HG03342 (cell line): ENCODE measurements around the gene NTSR1.

ENCODE experiments used
- ATAC-seq: cut with Tn5 transposase; IDR thresholded peaks from one replicate; pipeline ENCODE4 v1.9.1; 2021; ENCODE audit warnings: mild to moderate bottlenecking, moderate library complexity; ENCODE audit not compliant: unreplicated experiment

Gene NTSR1

DNA sequence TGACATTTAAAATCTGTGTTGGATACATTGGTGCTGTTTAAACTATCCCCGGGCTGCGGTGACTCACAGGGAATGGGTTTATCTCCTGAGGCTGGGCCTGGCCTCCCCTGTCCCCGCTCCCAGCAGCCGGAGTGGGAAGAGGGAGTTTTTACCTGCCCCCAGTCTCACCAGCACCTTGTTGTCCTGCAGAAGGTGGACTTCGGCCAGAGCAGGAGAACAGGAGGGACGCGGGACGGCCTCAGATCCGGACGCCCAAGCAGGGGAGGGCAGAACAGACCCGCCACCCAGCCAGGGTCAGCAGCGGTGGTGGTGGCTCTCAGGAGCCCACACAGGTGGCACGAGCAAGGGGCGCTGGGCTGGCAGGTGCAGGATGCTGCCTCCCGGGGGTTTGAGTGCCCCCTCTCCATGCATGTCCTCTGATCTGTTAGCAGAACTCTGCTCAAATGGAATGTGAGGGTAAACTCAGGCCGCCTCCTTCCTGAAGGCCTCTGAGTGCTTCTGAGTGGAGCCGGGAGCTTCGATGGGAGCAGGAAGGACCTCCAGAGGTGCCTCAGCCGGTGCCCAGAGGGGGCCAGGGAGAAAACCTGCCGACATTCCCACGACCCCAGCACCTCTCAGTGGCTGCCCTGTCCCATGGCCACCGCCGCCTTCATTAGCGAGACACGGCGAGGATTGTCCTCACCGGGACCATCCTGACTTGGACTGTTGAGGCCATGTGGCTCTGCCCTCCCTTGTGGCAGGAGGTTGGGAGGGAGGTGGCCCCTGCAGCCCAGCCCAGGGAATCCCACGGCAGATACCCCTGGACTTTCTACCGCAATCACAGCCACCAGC lies 44.2 kb downstream of the NTSR1 start:
- no peak for ATAC-seq

- no peak for ATAC-seq
Measured at GRCh38 chr20:62753626-62754025, 45.0 kb downstream of the NTSR1 start.

DNA sequence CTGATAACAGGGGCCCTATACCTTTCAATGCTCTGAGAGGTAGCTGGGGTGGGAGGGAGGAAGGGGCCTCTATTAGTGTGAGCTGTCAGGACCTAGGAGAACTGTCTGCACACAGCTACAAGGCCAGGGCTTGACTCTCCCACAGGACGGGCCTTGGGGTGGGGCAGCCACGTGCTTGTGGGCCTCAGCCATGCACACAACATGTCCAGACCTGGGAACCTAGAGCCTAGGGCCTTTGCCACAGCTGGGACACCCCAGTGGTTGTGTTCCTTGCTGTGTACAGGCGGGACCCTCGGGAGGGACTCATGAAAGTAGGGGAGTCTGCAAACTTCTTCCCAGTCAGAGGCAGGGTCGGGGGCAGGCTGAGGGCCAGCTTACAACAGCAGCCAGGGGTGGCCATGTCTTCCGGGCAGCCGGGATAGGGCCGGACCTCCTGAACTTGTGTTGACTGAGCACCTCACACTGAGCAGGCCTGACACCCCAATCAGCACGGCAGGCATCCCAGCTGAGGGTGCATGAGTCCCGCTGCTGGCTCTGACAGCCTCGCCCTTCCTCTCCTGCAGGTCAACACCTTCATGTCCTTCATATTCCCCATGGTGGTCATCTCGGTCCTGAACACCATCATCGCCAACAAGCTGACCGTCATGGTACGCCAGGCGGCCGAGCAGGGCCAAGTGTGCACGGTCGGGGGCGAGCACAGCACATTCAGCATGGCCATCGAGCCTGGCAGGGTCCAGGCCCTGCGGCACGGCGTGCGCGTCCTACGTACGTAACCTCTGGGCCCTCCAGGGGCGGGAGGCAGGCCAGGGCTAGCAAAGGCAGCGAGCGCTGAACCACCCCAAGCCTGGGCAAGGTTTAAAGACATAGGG lies 45.7 kb downstream of the NTSR1 start:
- no peak for ATAC-seq

GRCh38 chr20:62754991-62755356 lies 46.3 kb downstream of the NTSR1 start:
- ATAC-seq, result no peak

DNA sequence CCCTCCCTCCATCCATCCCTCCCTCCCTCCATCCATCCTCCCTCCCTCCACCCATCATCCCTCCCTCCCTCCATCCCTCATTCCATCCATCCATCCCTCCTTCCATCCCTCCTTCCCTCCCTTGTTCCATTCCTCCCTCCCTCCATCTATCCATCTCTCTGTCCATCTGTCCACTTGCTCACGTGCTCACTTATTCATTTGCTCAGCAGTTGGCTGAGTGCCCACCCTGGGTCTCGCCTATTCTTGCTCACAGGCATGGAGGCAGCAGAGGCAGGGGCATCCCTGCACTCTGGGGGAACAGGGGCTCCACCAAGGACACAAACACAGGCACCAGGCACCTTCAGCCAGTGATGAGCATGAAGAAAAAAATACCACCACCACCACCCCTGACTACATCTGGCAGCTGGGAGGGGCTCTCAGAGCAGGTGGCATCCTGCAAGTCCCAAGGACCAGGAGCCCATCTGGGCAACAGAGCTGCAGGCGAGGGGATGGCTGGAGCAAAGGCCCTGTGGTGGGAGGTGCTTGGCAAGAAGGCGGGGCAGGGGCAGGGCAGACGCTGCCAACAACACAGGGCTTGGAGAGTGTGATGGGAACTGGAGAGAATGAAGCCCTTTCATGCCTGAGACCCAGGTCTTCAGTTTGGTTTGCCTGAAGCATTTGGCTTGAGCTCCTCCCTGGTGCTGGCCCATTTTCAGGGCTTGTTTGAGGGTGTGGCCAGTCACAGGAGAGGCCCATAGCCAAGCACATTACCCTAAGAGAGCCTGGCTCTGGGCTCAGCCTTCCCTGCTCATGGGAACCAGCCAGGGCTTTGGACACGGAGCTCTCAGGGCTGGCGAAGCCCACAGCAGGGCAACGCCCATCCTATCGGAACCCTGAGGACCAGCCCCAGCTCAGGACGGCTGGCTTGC lies 47.4 kb downstream of the NTSR1 start:
- ATAC-seq, result no peak

GRCh38 chr20:62758226-62758912 lies 49.7 kb downstream of the NTSR1 start:
- ATAC-seq, result no peak

- no peak for ATAC-seq
Measured at GRCh38 chr20:62759981-62760431, 51.4 kb downstream of the NTSR1 start.

DNA sequence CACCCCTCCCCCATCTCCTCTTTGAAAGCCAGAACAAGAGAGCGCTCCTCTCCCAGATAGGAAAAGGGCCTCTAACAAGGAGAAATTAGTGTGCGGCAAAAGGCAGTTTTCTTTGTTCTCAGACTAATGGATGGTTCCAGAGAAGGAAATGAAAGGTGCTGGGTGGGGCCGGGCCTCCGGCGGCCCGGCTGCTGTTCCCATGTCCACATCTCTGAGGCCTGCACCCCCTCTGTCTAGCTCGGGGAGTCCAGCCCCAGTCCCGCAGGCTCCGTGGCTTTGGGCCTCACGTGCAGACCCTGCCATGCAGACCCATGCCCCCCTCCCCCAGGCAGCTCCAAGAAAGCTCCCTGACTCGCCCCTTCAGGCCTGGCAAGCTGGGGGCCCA lies 51.8 kb downstream of the NTSR1 start:
- ATAC-seq, result no peak

DNA sequence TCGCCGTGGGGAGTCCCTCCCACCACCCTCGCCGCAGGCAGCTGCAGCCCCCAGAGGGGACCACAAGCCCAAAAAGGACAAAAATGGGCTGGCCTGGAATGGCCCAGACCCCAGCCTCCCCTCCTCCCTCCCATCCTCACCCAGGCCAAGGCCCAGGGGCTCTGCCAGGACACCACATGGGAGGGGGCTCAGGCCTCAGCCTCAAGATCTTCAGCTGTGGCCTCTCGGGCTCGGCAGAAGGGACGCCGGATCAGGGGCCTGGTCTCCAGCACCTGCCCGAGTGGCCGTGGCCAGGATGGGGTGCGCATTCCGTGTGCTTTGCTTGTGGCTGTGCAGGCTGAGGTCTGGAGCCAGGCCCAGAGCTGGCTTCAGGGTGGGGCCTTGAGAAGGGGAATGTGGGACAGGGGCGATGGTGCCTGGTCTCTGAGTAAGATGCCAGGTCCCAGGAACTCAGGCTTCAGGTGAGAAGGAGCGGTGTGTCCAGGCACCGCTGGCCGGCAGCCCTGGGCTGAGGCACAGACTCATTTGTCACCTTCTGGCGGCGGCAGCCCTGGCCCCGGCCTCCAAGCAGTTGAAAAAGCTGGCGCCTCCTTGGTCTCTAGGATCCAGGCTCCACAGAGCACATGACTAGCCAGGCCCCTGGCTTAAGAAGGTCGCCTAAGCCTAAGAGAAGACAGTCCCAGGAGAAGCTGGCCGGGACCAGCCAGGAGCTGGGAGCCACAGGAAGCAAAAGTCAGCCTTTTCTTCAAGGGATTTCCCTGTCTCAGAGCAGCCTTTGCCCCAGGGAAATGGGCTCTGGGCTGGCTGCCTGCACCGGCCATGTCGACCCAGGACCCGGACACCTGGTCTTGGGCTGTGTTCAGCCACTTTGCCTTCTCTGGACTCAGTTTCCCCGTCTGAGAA lies 52.5 kb downstream of the NTSR1 start:
- no peak for ATAC-seq

GRCh38 chr20:62761759-62762131 lies 53.1 kb downstream of the NTSR1 start:
- no peak for ATAC-seq

GRCh38 chr20:62762376-62762775 lies 53.7 kb downstream of the NTSR1 start:
- ATAC-seq, result no peak

GRCh38 chr20:62762801-62763368 lies 54.2 kb downstream of the NTSR1 start:
- no peak for ATAC-seq

DNA sequence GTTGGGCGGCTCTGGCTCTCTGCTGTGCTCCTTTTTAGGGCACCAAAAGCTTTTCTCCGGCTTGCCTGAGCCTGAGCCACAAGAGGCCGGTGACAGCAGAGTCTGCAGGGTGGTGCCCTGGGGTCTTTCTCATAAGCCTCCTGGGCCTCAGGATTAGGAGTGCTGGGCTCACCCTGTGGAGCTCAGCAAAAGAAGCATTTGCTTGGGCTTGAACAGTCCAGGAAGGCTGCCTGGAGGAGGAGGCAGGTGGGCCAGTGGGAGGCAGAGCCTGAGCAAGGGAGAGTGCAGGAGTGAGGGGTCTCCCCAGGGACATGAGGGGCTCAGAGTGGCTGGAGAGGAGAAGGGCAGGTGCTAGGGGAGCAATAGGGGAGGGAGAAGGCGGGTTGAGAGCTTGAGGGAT lies 54.8 kb downstream of the NTSR1 start:
- ATAC-seq, result no peak

DNA sequence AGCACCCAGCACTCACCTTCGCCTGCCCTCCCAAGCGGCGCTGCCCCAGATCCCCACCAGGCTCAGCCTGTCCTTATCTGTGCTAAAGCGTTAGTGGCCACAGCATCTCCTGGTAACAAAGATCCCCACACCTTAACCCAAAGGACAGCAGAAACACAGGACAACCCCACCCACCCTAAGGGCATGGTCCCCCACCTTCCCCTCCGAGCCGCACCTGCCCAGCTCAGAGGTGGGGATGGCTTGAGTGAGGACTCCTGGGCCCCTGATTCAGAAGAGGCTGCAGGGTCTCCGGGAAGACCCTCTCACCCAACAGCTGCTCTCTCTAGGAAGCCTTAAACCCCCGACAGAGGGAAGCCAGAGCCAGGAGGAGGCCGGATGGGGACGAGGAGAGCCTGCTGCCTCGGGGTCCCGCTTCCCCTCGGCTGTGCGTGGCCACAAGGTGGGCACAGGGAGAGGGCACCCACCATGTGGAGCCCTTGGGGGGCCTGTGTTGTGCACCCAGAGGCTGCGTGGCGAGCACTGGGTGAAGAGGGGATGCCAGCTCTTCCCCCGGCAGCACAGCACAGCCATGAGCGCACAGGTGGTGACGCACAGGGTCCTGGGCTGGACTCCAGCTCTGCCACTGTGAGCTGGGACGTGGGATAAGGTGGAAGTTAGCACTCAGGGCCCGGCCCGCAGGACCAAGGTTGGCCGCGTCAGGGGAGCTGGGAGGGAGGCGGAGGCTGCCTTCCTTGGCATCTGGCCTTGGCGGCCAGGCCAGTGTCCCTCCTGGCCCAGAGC lies 55.7 kb downstream of the NTSR1 start:
- ATAC-seq, result no peak

GRCh38 chr20:62765021-62765420 lies 56.4 kb downstream of the NTSR1 start:
- no peak for ATAC-seq

DNA sequence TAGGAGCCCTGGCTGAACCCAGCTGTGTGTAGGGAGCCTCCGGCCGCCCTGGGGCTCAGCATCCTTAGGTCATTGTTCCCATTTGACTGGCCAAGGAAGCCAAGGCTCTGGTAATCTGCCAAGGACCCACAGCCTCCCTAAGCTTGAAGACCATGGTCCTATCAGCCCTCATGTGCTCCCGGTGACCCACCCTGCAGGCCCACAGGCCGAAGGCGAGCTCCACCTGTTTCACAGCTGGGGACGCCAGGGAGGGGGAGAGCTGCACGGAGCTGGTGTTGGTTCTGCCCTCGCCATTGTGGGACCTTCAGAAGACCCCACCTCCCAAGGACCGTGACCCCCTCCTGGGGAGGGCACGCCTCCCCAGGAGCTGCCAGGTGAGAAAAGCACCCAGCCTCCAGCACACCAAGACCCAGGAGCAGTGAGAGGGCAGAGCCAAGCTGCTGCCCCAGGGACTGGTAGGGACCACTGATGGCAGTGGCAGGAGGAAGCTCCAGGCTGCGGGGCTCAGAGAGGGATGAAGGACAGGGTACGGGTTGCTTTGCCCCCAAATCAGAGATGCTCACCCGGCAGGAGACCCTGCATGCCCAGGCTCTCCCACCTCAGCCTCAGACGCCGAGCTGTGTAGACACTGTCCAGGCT lies 56.9 kb downstream of the NTSR1 start:
- ATAC-seq, result no peak

GRCh38 chr20:62766071-62766450 lies 57.4 kb downstream of the NTSR1 start:
- ATAC-seq, result no peak

GRCh38 chr20:62766716-62767115 lies 58.1 kb downstream of the NTSR1 start:
- no peak for ATAC-seq
